GM12878 (cell line): ENCODE data around the gene CD99. TPM values are rescaled to one million over a fixed set of nuclear protein-coding genes. Genes with fewer than 3 reads are reported as not detected.

ENCODE experiments used
- ATF7 ChIP-seq: fragments of 450-650 bp; IDR thresholded peaks from 2 replicates; pipeline ENCODE4 v1.6.1; 2016; ENCODE audit warnings: low read depth, mild to moderate bottlenecking
- BHLHE40 ChIP-seq, 2 experiments: fragments of 450-650 bp in 1 of 2; IDR thresholded peaks; 2 replicates each; pipeline ENCODE4 v1.6.1; 2011 to 2017; ENCODE audit warnings: low read depth in 2 of 2, borderline replicate concordance in 1 of 2, improper control_type of control experiment in 1 of 2, low read length in 1 of 2, mild to moderate bottlenecking in 1 of 2
- ETV6 ChIP-seq, 2 experiments: fragments of 450-650 bp in 1 of 2; IDR thresholded peaks in 1 of 2; conservative IDR thresholded peaks in 1 of 2; 2 replicates each; pipeline ENCODE4 v1.6.1; 2014; ENCODE audit warnings: antibody characterized with exemption in 1 of 2, borderline replicate concordance in 1 of 2, low read depth in 1 of 2, mild to moderate bottlenecking in 1 of 2, moderate library complexity in 1 of 2
- MEF2B ChIP-seq: fragments of 450-650 bp; IDR thresholded peaks from 2 replicates; pipeline ENCODE4 v1.6.1; 2018; ENCODE audit warnings: mild to moderate bottlenecking, moderate library complexity; ENCODE audit not compliant: partially characterized antibody, poor library complexity, severe bottlenecking
- PAX5 ChIP-seq: IDR thresholded peaks from 2 replicates; pipeline ENCODE4 v1.6.1; 2011; ENCODE audit warnings: low read depth, low read length, borderline replicate concordance
- RAD51 ChIP-seq: fragments of 450-650 bp; IDR thresholded peaks from 2 replicates; pipeline ENCODE4 v1.6.1; 2016; ENCODE audit warnings: moderate library complexity, mild to moderate bottlenecking, inconsistent platforms
- SP1 ChIP-seq: IDR thresholded peaks from one replicate; pipeline ENCODE4 v1.6.1; 2011; ENCODE audit warnings: low read depth, low read length
- TCF12 ChIP-seq: IDR thresholded peaks from 2 replicates; pipeline ENCODE4 v1.6.1; 2011; ENCODE audit warnings: low read depth, mild to moderate bottlenecking, low read length
- ZNF24 ChIP-seq: fragments of 450-650 bp; IDR thresholded peaks from 2 replicates; pipeline ENCODE4 v1.6.1; 2017; ENCODE audit warnings: antibody characterized with exemption, mild to moderate bottlenecking
- ZNF274 ChIP-seq: IDR thresholded peaks from one replicate; pipeline ENCODE4 v1.8.0; 2011; ENCODE audit not compliant: insufficient read length, insufficient read depth
- ZNF384 ChIP-seq: IDR thresholded peaks from 2 replicates; pipeline ENCODE4 v1.6.1; 2012; ENCODE audit warnings: low read depth, mild to moderate bottlenecking, low read length, improper control_type of control experiment, borderline replicate concordance
- polyA plus RNA-seq, 11 experiments: library from polyadenylated mRNA; depleted of rRNA in 4 of 11; unstranded in 6 of 11; stranded (reverse) in 5 of 11; fragments of >200 nt; fragmentation: Nextera tagmentation in 4 of 11; fragmentation: Illumina TruSeq in 1 of 11; extraction: Ambion mirVana in 4 of 11; extraction: Trizol in 1 of 11; gene quantifications; 1 replicate in 1 of 11; 2 replicates in 10 of 11; pipeline versions ENCODE4 v1.2.1 to v1.2.3, GENCODE V29; 2011 to 2016; ENCODE audit warnings: inconsistent platforms in 2 of 11, missing spikeins in 2 of 11, low read depth in 1 of 11
- total RNA-seq, 4 experiments: library from RNA; depleted of rRNA in 3 of 4; stranded (reverse); fragments of >200 nt in 3 of 4; fragmentation: Illumina TruSeq in 1 of 4; extraction: Trizol in 1 of 4; gene quantifications; 2 replicates each; pipeline versions ENCODE4 v1.2.1 to v1.2.3, GENCODE V29; 2013 to 2021
- TF ChIP-seq, protein P1 (sequence below): IDR thresholded peaks from 2 replicates; pipeline ENCODE4 v1.6.1; 2011; ENCODE audit warnings: borderline replicate concordance, low read depth, mild to moderate bottlenecking, moderate library complexity, low read length; ENCODE audit not compliant: insufficient read depth, poor library complexity, severe bottlenecking
- TF ChIP-seq, protein P2 (sequence below): fragments of 450-650 bp; IDR thresholded peaks from 2 replicates; pipeline ENCODE4 v1.6.1; 2017; ENCODE audit warnings: borderline replicate concordance
- TF ChIP-seq, protein P3 (sequence below): IDR thresholded peaks from 2 replicates; pipeline ENCODE4 v1.6.1; 2011; ENCODE audit warnings: borderline replicate concordance, low read depth, mild to moderate bottlenecking, moderate library complexity, mixed read lengths, low read length; ENCODE audit not compliant: insufficient read depth; ENCODE audit errors: extremely low read length
- TF ChIP-seq, protein P4 (sequence below): fragments of 450-650 bp; IDR thresholded peaks from 2 replicates; pipeline ENCODE4 v1.6.1; 2016; ENCODE audit warnings: mild to moderate bottlenecking, moderate library complexity, borderline replicate concordance
- TF ChIP-seq, protein P5 (sequence below): IDR thresholded peaks from 2 replicates; pipeline ENCODE4 v1.6.1; 2011; ENCODE audit warnings: low read depth, low read length, improper control_type of control experiment, borderline replicate concordance
- TF ChIP-seq, protein P6 (sequence below): fragments of 450-650 bp; IDR thresholded peaks from 2 replicates; pipeline ENCODE4 v1.6.1; 2017; ENCODE audit warnings: mild to moderate bottlenecking

CD99 gene
- total and polyA plus RNA-seq, 10 of the 15 experiments (the other 5 are each of a cell fraction or from before 2014, with no cell fraction given) = 24.8 to 242 (median 158) TPM

DNA sequence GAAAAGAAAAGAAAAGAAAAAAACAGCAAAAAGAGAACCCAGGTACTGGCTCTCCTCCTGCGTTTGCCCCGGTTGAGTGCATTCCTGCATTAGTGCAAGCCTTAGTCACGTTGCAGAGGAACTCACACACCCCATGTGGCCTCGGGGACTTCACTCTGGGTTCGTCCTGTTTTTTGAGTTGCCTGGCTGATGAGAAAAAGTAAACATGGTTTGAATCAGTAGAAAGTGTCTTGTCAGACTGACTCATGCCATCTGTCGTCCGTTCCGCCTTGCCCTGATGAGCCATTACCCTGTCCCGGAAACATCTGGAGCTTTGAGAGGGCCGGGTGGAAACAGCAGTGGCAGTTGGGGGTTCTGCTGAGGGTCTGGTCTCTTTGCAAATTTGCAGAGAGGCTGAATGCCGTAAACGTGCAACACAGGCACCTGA is 16.3 kb downstream of the CD99 start (continued):
- TF ChIP-seq, protein P1, sequence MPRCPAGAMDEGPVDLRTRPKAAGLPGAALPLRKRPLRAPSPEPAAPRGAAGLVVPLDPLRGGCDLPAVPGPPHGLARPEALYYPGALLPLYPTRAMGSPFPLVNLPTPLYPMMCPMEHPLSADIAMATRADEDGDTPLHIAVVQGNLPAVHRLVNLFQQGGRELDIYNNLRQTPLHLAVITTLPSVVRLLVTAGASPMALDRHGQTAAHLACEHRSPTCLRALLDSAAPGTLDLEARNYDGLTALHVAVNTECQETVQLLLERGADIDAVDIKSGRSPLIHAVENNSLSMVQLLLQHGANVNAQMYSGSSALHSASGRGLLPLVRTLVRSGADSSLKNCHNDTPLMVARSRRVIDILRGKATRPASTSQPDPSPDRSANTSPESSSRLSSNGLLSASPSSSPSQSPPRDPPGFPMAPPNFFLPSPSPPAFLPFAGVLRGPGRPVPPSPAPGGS = peak; percentile 20
- peak; percentile 11 for TF ChIP-seq SP1
- TF ChIP-seq, protein P2, sequence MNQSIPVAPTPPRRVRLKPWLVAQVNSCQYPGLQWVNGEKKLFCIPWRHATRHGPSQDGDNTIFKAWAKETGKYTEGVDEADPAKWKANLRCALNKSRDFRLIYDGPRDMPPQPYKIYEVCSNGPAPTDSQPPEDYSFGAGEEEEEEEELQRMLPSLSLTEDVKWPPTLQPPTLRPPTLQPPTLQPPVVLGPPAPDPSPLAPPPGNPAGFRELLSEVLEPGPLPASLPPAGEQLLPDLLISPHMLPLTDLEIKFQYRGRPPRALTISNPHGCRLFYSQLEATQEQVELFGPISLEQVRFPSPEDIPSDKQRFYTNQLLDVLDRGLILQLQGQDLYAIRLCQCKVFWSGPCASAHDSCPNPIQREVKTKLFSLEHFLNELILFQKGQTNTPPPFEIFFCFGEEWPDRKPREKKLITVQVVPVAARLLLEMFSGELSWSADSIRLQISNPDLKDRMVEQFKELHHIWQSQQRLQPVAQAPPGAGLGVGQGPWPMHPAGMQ = no peak
- peak; percentile 88 for TF ChIP-seq RAD51
- TF ChIP-seq, protein P3, sequence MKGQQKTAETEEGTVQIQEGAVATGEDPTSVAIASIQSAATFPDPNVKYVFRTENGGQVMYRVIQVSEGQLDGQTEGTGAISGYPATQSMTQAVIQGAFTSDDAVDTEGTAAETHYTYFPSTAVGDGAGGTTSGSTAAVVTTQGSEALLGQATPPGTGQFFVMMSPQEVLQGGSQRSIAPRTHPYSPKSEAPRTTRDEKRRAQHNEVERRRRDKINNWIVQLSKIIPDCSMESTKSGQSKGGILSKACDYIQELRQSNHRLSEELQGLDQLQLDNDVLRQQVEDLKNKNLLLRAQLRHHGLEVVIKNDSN = peak; percentile 30
- TF ChIP-seq, protein P4, sequence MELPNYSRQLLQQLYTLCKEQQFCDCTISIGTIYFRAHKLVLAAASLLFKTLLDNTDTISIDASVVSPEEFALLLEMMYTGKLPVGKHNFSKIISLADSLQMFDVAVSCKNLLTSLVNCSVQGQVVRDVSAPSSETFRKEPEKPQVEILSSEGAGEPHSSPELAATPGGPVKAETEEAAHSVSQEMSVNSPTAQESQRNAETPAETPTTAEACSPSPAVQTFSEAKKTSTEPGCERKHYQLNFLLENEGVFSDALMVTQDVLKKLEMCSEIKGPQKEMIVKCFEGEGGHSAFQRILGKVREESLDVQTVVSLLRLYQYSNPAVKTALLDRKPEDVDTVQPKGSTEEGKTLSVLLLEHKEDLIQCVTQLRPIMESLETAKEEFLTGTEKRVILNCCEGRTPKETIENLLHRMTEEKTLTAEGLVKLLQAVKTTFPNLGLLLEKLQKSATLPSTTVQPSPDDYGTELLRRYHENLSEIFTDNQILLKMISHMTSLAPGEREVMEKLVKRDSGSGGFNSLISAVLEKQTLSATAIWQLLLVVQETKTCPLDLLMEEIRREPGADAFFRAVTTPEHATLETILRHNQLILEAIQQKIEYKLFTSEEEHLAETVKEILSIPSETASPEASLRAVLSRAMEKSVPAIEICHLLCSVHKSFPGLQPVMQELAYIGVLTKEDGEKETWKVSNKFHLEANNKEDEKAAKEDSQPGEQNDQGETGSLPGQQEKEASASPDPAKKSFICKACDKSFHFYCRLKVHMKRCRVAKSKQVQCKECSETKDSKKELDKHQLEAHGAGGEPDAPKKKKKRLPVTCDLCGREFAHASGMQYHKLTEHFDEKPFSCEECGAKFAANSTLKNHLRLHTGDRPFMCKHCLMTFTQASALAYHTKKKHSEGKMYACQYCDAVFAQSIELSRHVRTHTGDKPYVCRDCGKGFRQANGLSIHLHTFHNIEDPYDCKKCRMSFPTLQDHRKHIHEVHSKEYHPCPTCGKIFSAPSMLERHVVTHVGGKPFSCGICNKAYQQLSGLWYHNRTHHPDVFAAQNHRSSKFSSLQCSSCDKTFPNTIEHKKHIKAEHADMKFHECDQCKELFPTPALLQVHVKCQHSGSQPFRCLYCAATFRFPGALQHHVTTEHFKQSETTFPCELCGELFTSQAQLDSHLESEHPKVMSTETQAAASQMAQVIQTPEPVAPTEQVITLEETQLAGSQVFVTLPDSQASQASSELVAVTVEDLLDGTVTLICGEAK = peak; percentile 80
- TF ChIP-seq ZNF384 = peak; percentile 58; the same call in 1 of the 2 replicates
- TF ChIP-seq BHLHE40 (IDR thresholded peaks at IDR 0.05; ENCODE audit: borderline replicate concordance in 1 of 2, low read depth in 2 of 2, low read length in 1 of 2) = peak; percentile 90 to 92
- TF ChIP-seq, protein P5, sequence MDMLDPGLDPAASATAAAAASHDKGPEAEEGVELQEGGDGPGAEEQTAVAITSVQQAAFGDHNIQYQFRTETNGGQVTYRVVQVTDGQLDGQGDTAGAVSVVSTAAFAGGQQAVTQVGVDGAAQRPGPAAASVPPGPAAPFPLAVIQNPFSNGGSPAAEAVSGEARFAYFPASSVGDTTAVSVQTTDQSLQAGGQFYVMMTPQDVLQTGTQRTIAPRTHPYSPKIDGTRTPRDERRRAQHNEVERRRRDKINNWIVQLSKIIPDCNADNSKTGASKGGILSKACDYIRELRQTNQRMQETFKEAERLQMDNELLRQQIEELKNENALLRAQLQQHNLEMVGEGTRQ = peak; percentile 5; the same call in 1 of the 2 replicates
- TF ChIP-seq, protein P6, sequence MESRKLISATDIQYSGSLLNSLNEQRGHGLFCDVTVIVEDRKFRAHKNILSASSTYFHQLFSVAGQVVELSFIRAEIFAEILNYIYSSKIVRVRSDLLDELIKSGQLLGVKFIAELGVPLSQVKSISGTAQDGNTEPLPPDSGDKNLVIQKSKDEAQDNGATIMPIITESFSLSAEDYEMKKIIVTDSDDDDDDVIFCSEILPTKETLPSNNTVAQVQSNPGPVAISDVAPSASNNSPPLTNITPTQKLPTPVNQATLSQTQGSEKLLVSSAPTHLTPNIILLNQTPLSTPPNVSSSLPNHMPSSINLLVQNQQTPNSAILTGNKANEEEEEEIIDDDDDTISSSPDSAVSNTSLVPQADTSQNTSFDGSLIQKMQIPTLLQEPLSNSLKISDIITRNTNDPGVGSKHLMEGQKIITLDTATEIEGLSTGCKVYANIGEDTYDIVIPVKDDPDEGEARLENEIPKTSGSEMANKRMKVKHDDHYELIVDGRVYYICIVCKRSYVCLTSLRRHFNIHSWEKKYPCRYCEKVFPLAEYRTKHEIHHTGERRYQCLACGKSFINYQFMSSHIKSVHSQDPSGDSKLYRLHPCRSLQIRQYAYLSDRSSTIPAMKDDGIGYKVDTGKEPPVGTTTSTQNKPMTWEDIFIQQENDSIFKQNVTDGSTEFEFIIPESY = no peak
- TF ChIP-seq TCF12 = peak; percentile 97
- TF ChIP-seq ZNF24 = 0 out of 2 replicates have a peak, but pooled peaks have one; percentile 31
- TF ChIP-seq ATF7 = peak; percentile 64
- TF ChIP-seq ETV6 (conservative IDR thresholded peaks at IDR 0.05 in 1 of 2, IDR thresholded peaks at IDR 0.05 in 1 of 2; ENCODE audit: borderline replicate concordance in 1 of 2, low read depth in 1 of 2) = peak in 1 of 2 experiments; percentile 87; a peak in 2 of 4 replicates
- TF ChIP-seq PAX5 = peak; percentile 97
- TF ChIP-seq MEF2B = peak; percentile 67
- TF ChIP-seq ZNF274 = no peak
